K562 (cell line): ENCODE data around the gene PRKG2. TPM values are rescaled to one million over a fixed set of nuclear protein-coding genes. Genes with fewer than 3 reads are reported as not detected.

Experiments used
- ATAC-seq: fragments of 200-7000 bp; cut with Tn5 transposase; 3 replicates; pipeline ENCODE4 v1.9.1; 2020; ENCODE audit warnings: moderate library complexity
- BruUV-seq: library from RNA; stranded (reverse); fragments of 400-500 nt; replicated peaks from 2 replicates; lab custom pipeline; 2021; lab: Mats Ljungman, UMichigan
- CTCF ChIA-PET: fragments of 300-600 bp; formaldehyde crosslinking; extraction: SDS; loops from one replicate; lab custom pipeline; 2021; ENCODE audit warnings: low intra/inter-chr PET ratio; lab: Yijun Ruan, JAX
- POLR2A ChIA-PET: fragments of 300-600, 350-650 bp; sonication (Branson Sonifier 250); formaldehyde crosslinking; extraction: SDS; loops from one replicate; lab custom pipeline; 2021; ENCODE audit warnings: antibody characterized with exemption, inconsistent platforms; lab: Yijun Ruan, JAX
- DNase-seq, 4 experiments: peaks; one replicate each; pipeline versions ENCODE4 v3.0.0 to v3.0.0-alpha.2; 2011 to 2018; ENCODE audit warnings: low spot score in 3 of 4, mixed read lengths in 3 of 4; ENCODE audit errors: extremely low read depth in 1 of 4
- FAIRE-seq: peaks from 2 replicates; lab custom pipeline; 2011; peaks lifted over from hg19 to GRCh38; lab: Jason Lieb, UNC
- H2AFZ ChIP-seq: 2 replicates; pipeline ENCODE4 v1.6.0; 2011; ENCODE audit warnings: low read depth, low read length, control low read depth, inconsistent platforms
- H3K27ac ChIP-seq: fragments of 200-600 bp; 3 replicates; pipeline ENCODE4 v1.8.0; 2011; ENCODE audit warnings: low read depth, mild to moderate bottlenecking, control low read depth, inconsistent platforms, low read length, moderate library complexity, mixed read lengths; ENCODE audit errors: extremely low read depth
- H3K27me3 ChIP-seq, 2 experiments: fragments of 300-600 bp in 1 of 2; 2 replicates in 1 of 2; 3 replicates in 1 of 2; pipeline versions ENCODE4 v1.6.0 to v1.8.0; 2011; ENCODE audit warnings: inconsistent platforms in 2 of 2, low read length in 2 of 2, mild to moderate bottlenecking in 1 of 2, mixed read lengths in 1 of 2, moderate library complexity in 1 of 2; ENCODE audit not compliant: control insufficient read depth in 2 of 2, insufficient read depth in 2 of 2
- H3K36me3 ChIP-seq: fragments of 300-600 bp; 3 replicates; pipeline ENCODE4 v1.8.0; 2011; ENCODE audit warnings: mild to moderate bottlenecking, low read length, inconsistent platforms; ENCODE audit not compliant: control insufficient read depth, insufficient read depth
- H3K4me1 ChIP-seq, 2 experiments: fragments of 200-600 bp in 1 of 2; replicated peaks in 1 of 2; 2 replicates in 1 of 2; 3 replicates in 1 of 2; pipeline versions ENCODE4 v1.5.1 to v1.8.0; 2011; ENCODE audit warnings: inconsistent platforms in 2 of 2, low read length in 2 of 2, mild to moderate bottlenecking in 1 of 2, mixed read lengths in 1 of 2, moderate library complexity in 1 of 2; ENCODE audit not compliant: control insufficient read depth in 2 of 2, insufficient read depth in 2 of 2
- H3K4me2 ChIP-seq: 2 replicates; pipeline ENCODE4 v1.6.1; 2011; ENCODE audit warnings: low read length, control low read depth, inconsistent platforms, mixed read lengths; ENCODE audit not compliant: insufficient read depth
- H3K4me3 ChIP-seq: fragments of 200-600 bp; sonication (generic), shearing (Covaris generic); 2 replicates; pipeline ENCODE4 v1.5.1; 2016; ENCODE audit warnings: control low read depth, inconsistent platforms
- H3K79me2 ChIP-seq: fragments of 200-600 bp; 3 replicates; pipeline ENCODE4 v1.8.0; 2011; ENCODE audit warnings: low read length, inconsistent platforms; ENCODE audit not compliant: control insufficient read depth, insufficient read depth
- H3K9ac ChIP-seq, 2 experiments: 2 replicates each; pipeline versions ENCODE4 v1.6.0 to v1.6.1; 2011; ENCODE audit warnings: low read depth in 2 of 2, low read length in 2 of 2, control low read depth in 1 of 2, inconsistent platforms in 1 of 2, mild to moderate bottlenecking in 1 of 2, mixed read lengths in 1 of 2; ENCODE audit not compliant: insufficient read depth in 1 of 2
- H3K9me1 ChIP-seq: one replicate; pipeline ENCODE4 v1.6.0; 2011; ENCODE audit warnings: inconsistent platforms, mild to moderate bottlenecking, low read length, moderate library complexity; ENCODE audit not compliant: control insufficient read depth, insufficient read depth
- H3K9me3 ChIP-seq: replicated peaks from 2 replicates; pipeline ENCODE4 v1.5.1; 2011; ENCODE audit warnings: low read depth, low read length, inconsistent platforms; ENCODE audit not compliant: control insufficient read depth, insufficient read depth
- H4K20me1 ChIP-seq: replicated peaks from 2 replicates; pipeline ENCODE4 v1.6.1; 2011; ENCODE audit warnings: low read length, inconsistent platforms, mixed read lengths; ENCODE audit not compliant: control insufficient read depth, insufficient read depth
- COPS2 ChIP-seq: fragments of 450-650 bp; conservative IDR thresholded peaks from 2 replicates; pipeline ENCODE4 v1.6.1; 2016; ENCODE audit warnings: mild to moderate bottlenecking, moderate library complexity
- ELF4 ChIP-seq: fragments of 450-650 bp; formaldehyde crosslinking; IDR thresholded peaks from 2 replicates; pipeline ENCODE4 v1.4.0; 2022; ENCODE audit warnings: missing genetic modification characterization
- HCFC1 ChIP-seq: IDR thresholded peaks from 2 replicates; pipeline ENCODE4 v1.6.1; 2012; ENCODE audit warnings: low read depth, low read length, improper control_type of control experiment
- ILK ChIP-seq: fragments of 450-650 bp; IDR thresholded peaks from 2 replicates; pipeline ENCODE4 v1.6.1; 2016; ENCODE audit warnings: missing genetic modification characterization, low read depth, mild to moderate bottlenecking, missing compliant biosample characterization, moderate library complexity, borderline replicate concordance
- IRF2 ChIP-seq: sonication (generic); formaldehyde crosslinking; IDR thresholded peaks from 2 replicates; pipeline ENCODE4 v1.8.1; 2022; ENCODE audit warnings: mild to moderate bottlenecking, missing genetic modification reagents
- KDM1A ChIP-seq, 2 experiments: fragments of 450-650 bp; IDR thresholded peaks; 2 replicates each; pipeline ENCODE4 v1.6.1; 2016; ENCODE audit warnings: mild to moderate bottlenecking in 2 of 2
- MAFK ChIP-seq: IDR thresholded peaks from 2 replicates; pipeline ENCODE4 v1.6.1; 2011; ENCODE audit warnings: low read length, improper control_type of control experiment
- NONO ChIP-seq, 2 experiments: fragments of 200-400 bp in 1 of 2; fragments of 450-650 bp in 1 of 2; formaldehyde crosslinking in 1 of 2; IDR thresholded peaks; 2 replicates each; pipeline ENCODE4 v1.6.1; 2017; ENCODE audit warnings: low read depth in 2 of 2, mild to moderate bottlenecking in 2 of 2, moderate library complexity in 2 of 2, low read length in 1 of 2
- RAD51 ChIP-seq: fragments of 450-650 bp; IDR thresholded peaks from 2 replicates; pipeline ENCODE4 v1.7.1; 2016; ENCODE audit warnings: low read depth, mild to moderate bottlenecking, borderline replicate concordance
- REST ChIP-seq, 2 experiments: fragments of 450-650 bp; formaldehyde crosslinking in 1 of 2; IDR thresholded peaks; 2 replicates each; pipeline versions ENCODE4 v1.4.0 to v1.6.1; 2014 to 2020; ENCODE audit warnings: mild to moderate bottlenecking in 2 of 2, borderline replicate concordance in 1 of 2, low read depth in 1 of 2
- TFE3 ChIP-seq: fragments of 450-650 bp; formaldehyde crosslinking; IDR thresholded peaks from 2 replicates; pipeline ENCODE4 v1.4.0; 2020; ENCODE audit warnings: mild to moderate bottlenecking, mixed read lengths
- ZBTB7A ChIP-seq: IDR thresholded peaks from 2 replicates; pipeline ENCODE4 v1.6.1; 2011; ENCODE audit warnings: low read depth, mild to moderate bottlenecking, low read length, moderate library complexity, borderline replicate concordance; ENCODE audit not compliant: control insufficient read depth
- WGBS: fragments of 100-300 bp; shearing (Covaris generic); methylation state at CpG from one replicate; pipeline ENCODE4 v1.1.6; 2016; ENCODE audit warnings: low coverage, mixed read lengths; ENCODE audit not compliant: insufficient coverage; ENCODE audit errors: missing lambda C conversion rate; 5-methylcytosine and 5-hydroxymethylcytosine counted together
- in situ Hi-C: fragments of 300-500 bp; cut with MboI; formaldehyde crosslinking; loops from 4 replicates; pipeline ENCODE4 v1.15.0; 2018; ENCODE audit warnings: inconsistent platforms, mixed read lengths
- intact Hi-C: fragments of 100-400 bp; cut with micrococcal nuclease; formaldehyde crosslinking; loops from 2 replicates; pipeline ENCODE4 v1.14.2; 2022
- polyA plus RNA-seq, 8 experiments: library from polyadenylated mRNA; depleted of rRNA in 4 of 8; stranded (reverse) in 5 of 8; unstranded in 3 of 8; fragments of >200 nt; fragmentation: Nextera tagmentation in 2 of 8; fragmentation: Illumina TruSeq in 1 of 8; extraction: Ambion mirVana in 2 of 8; extraction: Trizol in 1 of 8; gene quantifications; 2 replicates each; pipeline versions ENCODE4 v1.2.1 to v1.2.3, GENCODE V29; 2011 to 2014; ENCODE audit warnings: inconsistent platforms in 1 of 8, missing spikeins in 1 of 8
- total RNA-seq, 7 experiments: library from RNA; depleted of rRNA in 6 of 7; stranded (reverse); fragments of >200 nt in 6 of 7; fragmentation: Illumina TruSeq in 2 of 7; extraction: Trizol in 2 of 7; gene quantifications; 2 replicates each; pipeline versions ENCODE4 v1.2.1 to v1.2.3, GENCODE V29; 2011 to 2021; ENCODE audit warnings: low replicate concordance in 1 of 7

PRKG2 gene
- total and polyA plus RNA-seq, 9 of the 15 experiments (the other 6 are each of a cell fraction or from before 2014, with no cell fraction given), result 0.01 to 0.68 (median 0.34) TPM

GRCh38 chr4:81118086-81118485, 96.9 kb downstream of the PRKG2 start (continued):
- TF ChIP-seq MAFK, result no peak

DNA sequence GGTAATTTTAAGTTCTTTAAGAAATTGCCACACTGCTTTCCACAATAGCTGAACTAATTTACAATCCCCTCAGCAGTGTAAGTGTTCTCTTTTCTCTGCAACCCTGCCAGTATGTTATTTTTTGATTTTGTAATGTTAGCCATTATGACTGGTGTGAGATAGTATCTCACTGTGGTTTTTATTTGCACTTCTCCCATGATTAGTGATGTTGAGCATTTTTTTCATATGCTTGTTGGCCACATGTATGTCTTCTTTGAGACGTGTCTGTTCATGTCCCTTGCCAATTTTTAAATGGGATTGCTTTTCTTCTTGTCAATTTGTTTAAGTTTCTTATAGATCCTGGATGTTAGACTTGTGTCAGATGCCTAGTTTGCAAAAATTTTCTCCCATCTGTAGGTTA, 98.5 kb downstream of the PRKG2 start:
- FAIRE-seq, result no peak
- Histone ChIP-seq H3K9ac (no peak overlapping the region), H3K27ac (no peak overlapping the region), H3K27me3 (no peaks in the 10 kb centered on the region), H3K36me3 (no peaks in the 10 kb centered on the region), H3K9me3 (no peaks in the 10 kb centered on the region), H2AFZ (no peak overlapping the region), H3K4me2 (no peak overlapping the region), H3K9me1 (no peaks in the 10 kb centered on the region), H3K4me1 (no peaks in the 10 kb centered on the region), H4K20me1 (no peaks in the 10 kb centered on the region), H3K4me3 (no peak overlapping the region), H3K79me2 (no peaks in the 10 kb centered on the region)
- in situ Hi-C loops (no loop called here), intact Hi-C loops (no loop called here)
- ATAC-seq, result no peak
- no peak for DNase-seq
- BruUV-seq, result no TSS peak
- POLR2A ChIA-PET, result no interaction called here
- CTCF ChIA-PET, result no interaction called here
- 0% methylated on average over 1 of the region's 1 CpG for WGBS
- TF ChIP-seq KDM1A (IDR thresholded peaks at IDR 0.05) (no peak), NONO (IDR thresholded peaks at IDR 0.05; ENCODE audit: low read depth in 2 of 2, low read length in 1 of 2) (no peak), REST (IDR thresholded peaks at IDR 0.05; ENCODE audit: borderline replicate concordance) (no peak), REST (CRISPR knock-in tag; IDR thresholded peaks at IDR 0.05; ENCODE audit: low read depth) (no peak), ELF4 (CRISPR knock-in tag) (no peak), HCFC1 (no peak), ILK (tag) (no peak), IRF2 (CRISPR knock-in tag) (no peak), COPS2 (no peak), TFE3 (no peak), ZBTB7A (no peak), RAD51 (no peak)
